Hepatocyte (in vitro differentiated cells): ENCODE measurements around the gene ICAM1.

Source experiments
- EZH2 ChIP-seq: fragments of 200-600 bp; sonication (generic); IDR thresholded peaks from 2 replicates; pipeline ENCODE4 v1.6.1; 2016; ENCODE audit warnings: antibody characterized with exemption, mild to moderate bottlenecking, borderline replicate concordance
- EZH2phosphoT487 ChIP-seq: fragments of 200-600 bp; sonication (generic); IDR thresholded peaks from one replicate; pipeline ENCODE4 v1.6.1; 2018; ENCODE audit warnings: antibody characterized with exemption, mild to moderate bottlenecking, low read depth, moderate library complexity; ENCODE audit not compliant: unreplicated experiment, severe bottlenecking
- TF ChIP-seq, protein P1 (sequence below): fragments of 200-600 bp; sonication (generic); IDR thresholded peaks from 2 replicates; pipeline ENCODE4 v1.5.1; 2016; ENCODE audit warnings: antibody characterized with exemption, mild to moderate bottlenecking; ENCODE audit not compliant: poor library complexity

GRCh38 chr19:10256970-10257615, 13.8 kb upstream of the ICAM1 start:
- TF ChIP-seq EZH2 (no peak), EZH2phosphoT487 (no peak)
- TF ChIP-seq, protein P1, sequence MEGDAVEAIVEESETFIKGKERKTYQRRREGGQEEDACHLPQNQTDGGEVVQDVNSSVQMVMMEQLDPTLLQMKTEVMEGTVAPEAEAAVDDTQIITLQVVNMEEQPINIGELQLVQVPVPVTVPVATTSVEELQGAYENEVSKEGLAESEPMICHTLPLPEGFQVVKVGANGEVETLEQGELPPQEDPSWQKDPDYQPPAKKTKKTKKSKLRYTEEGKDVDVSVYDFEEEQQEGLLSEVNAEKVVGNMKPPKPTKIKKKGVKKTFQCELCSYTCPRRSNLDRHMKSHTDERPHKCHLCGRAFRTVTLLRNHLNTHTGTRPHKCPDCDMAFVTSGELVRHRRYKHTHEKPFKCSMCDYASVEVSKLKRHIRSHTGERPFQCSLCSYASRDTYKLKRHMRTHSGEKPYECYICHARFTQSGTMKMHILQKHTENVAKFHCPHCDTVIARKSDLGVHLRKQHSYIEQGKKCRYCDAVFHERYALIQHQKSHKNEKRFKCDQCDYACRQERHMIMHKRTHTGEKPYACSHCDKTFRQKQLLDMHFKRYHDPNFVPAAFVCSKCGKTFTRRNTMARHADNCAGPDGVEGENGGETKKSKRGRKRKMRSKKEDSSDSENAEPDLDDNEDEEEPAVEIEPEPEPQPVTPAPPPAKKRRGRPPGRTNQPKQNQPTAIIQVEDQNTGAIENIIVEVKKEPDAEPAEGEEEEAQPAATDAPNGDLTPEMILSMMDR: no peak
